NCI-H2081 treated with DMSO at 0.1 percent for 48 hours (cell line): ENCODE data around the gene ZNF446.
"Not testable (repeated sequence)": the region's sequence is repeated elsewhere in the genome, so short reads cannot be mapped to it uniquely, and the experiment has no call there.

Experiments used
- DNase-seq: peaks from one replicate; lab custom pipeline; 2025; lab: John Stamatoyannopoulos, UW

The ZNF446 gene

DNA sequence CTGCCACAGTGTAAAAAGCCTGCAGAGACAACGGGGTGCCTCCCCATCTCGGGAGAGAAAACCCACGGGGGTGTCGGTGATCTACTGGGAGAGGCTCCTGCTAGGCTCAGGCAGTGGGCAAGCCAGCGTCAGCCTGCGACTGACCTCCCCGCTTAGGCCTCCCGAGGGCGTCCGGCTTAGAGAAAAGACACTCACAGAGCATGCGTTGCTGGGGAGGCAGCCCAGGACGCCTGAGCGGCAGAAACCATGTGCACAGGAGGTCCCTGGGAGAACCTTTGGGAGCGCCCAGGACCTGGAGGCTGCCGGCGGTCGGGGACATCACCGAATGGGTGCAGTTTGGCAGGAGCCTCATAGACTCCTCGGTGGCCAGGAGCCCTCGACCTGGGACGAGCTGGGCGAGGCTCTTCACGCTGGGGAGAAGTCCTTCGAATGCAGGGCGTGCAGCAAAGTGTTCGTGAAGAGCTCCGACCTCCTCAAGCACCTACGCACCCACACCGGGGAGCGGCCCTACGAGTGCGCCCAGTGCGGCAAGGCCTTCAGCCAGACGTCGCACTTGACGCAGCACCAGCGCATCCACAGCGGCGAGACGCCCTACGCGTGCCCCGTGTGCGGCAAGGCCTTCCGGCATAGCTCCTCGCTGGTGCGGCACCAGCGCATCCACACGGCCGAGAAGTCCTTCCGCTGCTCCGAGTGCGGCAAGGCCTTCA lies 5.2 kb upstream of the ZNF446 start:
- DNase-seq: not testable (repeated sequence)

DNA sequence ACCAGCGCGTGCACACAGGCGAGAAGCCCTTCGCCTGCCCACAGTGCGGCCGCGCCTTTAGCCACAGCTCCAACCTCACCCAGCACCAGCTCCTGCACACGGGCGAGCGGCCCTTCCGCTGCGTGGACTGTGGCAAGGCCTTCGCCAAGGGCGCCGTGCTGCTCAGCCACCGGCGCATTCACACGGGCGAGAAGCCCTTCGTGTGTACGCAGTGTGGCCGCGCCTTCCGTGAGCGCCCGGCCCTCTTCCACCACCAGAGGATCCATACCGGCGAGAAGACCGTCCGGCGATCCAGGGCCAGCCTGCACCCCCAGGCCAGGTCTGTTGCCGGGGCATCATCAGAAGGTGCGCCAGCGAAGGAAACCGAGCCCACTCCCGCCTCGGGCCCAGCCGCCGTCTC lies 4.4 kb upstream of the ZNF446 start:
- DNase-seq: no peak

DNA sequence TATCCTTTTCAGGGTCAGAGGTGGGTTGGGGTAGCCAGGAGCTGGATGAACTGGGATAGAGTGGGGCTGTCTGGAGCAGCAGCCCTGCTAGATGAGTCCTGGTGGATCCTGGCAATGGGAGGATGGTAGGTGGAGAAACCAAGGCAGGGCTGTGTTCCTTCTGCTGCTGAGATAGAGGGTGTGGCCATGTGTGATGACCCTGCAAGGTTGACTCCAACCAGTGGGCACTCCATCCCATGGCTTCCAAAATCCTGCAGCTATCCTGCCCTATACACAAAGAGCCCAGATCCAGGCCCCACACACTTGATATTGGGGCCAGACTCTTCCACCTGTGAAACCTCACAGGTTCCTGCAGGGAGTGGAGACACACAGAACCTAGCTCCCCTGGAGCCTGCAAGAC lies 2.4 kb upstream of the ZNF446 start:
- no peak for DNase-seq

DNA sequence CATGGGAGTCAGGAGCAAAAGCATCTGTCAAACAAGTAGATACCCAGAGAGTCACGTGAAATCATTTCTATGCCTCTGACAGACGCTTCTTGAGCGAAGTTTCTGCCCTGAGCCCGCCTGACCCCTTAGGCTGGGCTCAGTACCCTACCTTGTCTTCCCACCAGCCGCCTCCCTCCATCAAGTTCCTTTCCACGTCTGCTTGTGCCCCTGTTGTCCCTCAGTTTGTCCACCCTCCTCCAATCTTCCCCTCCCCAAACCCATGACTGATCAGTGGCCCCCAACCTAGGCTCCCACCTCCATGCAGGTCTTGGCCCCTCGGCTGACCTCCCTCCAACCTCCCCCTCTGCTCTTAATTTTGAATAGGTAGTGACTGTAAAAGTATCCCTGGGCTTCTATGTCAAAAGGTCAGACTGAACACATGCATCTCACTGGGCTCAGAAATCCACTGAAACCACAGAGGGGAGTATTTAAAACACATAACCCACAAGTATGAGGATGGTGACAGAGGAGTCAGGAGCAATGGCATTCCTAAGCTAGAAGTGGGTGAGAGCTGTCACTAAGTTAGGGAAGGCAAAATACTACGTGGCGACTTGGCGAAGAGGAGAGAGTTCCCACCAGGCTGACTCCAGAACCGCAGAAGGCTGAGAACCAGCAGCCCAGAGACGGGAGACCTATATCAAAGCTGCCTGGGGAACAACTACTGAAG lies 1.7 kb upstream of the ZNF446 start:
- no peak for DNase-seq

DNA sequence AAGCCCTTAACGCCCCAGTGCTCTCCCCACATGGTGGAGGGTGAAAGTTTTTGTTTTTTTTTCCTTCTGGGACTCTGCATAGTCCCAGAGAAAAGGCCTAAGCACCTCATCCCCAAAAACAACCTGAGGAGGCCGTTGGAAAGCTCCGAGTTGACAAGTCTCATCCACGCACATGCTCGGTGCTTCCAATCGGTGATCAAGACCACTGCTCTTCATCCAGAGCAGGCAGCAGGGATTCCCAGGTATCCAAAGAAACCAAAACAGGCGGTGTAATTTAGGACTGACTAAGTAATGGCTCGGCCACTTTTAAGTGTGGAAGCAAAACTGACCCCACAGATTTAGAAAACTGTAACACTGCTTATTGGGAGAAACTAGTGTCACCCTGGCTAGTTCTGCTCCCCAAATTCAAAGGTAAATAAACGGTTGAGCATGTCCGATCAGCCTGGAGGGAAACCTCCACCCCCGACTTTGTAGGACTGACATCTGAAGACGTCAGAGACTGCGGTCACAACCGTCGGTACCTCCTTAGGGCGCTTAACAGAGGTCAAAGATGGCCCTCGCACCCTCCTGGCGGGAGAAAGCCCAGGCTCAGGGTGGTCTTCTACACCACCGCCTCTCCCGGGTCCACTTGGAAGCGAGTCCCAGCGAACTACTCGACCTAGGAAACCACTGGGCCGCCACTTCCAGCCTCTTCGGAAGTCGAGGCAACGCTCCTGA lies 997 bp upstream of the ZNF446 start:
- no peak for DNase-seq

DNA sequence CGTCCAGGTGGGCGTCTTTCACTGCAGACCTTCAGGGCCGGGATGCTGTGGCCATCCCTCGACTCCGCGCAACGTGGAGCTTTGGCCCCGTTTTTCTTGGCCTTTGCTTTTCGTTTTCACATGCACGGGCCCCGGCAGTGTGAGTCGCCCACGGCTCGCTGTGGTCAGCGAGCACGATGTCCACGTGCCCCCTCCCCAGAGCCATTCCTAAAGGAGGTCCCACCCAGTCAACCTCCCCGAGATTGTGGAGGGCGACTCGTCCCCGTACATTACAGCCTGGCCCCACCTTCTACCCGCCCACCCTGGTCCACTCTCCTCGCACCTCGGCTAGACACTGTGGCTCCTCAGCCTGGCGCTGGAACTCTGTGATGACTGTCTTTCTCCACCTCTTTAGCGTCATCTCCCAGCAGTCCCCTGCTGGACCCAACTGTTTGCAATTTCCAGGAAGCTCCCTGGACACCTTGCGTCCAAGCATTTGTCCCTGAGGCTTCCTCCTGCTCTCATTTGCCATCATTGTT lies 405 bp downstream of the ZNF446 start:
- DNase-seq: no peak

DNA sequence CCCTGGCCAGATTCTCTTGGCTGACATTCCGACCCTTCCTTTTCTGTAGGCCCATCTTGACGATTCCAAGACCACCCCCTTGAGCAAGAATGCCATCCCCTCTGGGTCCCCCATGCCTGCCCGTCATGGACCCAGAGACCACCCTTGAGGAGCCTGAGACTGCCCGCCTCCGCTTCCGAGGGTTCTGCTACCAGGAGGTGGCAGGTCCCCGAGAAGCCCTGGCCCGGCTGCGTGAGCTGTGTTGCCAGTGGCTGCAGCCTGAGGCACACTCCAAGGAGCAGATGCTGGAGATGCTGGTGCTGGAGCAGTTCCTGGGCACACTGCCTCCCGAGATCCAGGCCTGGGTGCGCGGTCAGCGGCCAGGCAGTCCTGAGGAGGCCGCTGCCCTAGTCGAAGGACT lies 978 bp downstream of the ZNF446 start:
- no peak for DNase-seq

DNA sequence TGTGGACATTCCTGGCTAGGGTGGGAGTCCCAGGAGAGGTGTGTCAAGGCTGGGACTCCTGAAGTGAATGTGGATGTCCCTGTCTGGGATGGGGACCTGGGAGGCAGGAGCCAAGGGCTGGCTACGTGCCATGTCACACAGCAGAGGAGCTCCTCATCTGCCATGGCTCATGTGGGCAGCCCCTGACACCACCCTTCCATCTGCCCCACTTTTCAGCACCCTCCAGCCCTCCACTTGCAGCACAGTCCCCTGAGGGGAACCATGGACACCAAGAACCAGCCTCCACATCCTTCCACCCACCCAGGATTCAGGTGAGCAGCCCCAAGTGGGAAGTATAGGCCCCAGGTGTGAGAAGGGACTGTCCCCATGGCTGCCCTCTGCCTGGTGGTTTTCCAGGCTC lies 1.7 kb downstream of the ZNF446 start:
- DNase-seq: no peak

DNA sequence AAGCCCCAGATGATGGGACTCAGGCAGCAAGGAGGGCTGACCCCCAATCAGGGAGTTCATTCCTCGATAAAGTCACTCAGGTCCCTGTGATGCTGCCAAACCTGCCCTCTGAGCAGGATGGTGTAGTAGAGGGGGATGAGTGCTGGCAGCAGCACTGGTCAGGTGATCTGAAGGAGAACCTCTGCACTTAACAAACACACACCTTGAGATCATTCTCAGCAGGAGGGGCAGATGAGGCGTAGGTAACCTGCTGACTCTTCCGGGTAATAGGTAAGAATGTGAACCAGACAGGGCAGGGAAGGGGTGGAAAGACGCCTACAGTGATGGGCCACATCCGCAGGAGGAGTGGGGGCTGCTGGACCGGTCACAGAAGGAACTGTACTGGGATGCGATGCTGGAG lies 3.2 kb downstream of the ZNF446 start:
- no peak for DNase-seq

DNA sequence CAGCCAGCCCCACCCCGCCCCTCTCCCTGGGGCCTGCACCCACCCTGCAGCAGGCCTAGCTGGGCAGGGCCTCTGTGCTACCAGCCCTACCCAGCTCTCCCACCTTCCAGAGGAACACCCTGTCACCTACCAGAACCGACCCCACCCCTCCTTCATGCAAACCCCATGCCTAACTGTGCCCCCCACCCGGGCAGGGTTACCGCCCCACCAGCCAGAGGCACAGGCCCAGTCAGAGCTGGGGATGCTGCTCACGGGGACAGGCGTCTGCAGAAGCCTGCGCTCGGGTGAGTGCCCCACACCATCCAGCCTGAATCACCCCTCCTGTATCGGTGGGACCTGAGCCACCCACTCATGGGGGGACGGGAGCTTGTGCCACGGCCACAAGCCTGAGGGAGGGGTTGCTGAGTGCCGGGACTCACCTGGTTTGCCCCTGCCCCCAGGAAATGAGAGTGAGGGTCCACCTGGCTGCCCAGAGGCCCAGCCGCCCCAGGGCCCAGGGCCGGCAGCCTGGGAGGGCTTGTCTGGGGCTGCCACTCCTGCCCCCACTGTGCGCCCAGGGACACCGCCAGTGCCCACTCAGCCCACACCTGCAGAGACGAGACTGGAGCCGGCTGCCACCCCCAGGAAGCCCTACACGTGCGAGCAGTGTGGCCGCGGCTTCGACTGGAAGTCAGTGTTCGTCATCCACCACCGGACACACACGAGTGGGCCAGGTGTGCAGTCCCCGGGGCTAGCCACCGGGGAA lies 3.8 kb downstream of the ZNF446 start:
- DNase-seq: no peak

DNA sequence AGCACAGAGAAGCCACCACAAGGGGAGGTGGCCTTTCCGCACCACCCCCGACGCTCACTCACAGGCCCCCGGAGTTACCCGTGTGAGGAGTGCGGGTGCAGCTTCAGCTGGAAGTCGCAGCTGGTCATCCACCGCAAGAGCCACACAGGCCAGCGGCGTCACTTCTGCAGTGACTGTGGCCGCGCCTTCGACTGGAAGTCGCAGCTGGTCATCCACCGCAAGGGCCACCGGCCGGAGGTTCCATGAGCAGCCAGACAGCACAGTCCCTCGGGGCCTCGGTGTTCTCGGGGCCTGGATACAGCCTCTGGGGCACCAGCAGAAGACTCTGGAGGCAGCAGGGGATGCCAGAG lies 4.3 kb downstream of the ZNF446 start:
- DNase-seq: no peak

DNA sequence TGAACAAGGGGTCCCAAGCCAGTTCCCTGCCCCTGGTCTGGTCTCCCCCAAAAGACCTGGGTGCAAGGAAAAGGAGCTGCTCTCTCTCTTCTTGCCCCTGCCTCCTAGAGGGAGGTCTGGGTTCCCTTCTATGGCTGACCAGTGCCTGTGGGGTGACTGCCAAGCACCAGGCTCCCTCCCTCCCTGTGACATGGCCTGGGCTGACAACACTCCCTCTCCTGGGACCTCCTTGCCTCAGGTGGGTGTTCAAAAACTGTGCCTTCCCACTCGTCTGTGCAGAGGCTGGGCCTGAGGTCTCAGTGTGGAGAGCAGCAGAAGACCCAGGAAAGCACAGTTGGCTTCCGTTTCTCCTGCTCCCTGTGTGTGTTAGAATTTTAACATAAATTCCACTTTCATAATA lies 4.7 kb downstream of the ZNF446 start:
- no peak for DNase-seq

DNA sequence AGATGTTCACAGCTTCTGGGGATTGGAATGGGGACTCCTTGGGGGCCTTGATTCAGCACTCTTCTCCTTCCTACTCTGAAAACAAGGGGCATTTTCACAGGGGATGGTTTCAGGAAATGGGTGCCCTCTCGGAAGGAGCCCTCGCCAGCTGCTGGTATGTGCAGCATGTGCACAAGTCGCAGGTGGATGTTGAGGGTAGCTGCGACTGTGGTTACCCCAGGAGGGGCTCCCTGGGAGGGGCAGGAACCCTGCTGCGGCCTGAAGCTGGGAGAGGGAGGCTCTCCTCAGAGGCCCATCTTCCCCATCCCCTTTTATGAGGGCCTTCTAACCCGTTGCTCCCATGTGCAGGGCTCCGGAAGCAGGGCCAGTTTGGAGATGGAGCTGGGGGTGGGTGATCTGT lies 6.2 kb downstream of the ZNF446 start:
- no peak for DNase-seq

DNA sequence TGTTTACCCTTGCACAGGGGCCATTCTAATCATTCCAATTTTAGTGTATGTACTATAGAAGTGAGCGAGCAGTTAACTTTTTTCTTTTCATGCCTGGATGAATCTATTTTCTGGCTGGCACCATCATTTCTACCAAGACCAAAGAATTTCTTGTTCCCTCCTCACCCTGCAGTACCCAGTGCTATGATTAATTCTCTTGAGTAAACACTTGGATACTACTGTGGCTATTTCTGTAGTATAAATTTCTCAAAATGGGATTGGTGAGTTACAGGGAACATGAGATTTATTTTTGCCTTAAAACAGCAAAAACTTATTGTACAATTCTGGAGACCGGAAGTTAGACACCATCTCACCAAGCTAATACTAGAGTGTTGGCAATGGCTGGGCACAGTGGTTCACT lies 7.6 kb downstream of the ZNF446 start:
- no peak for DNase-seq

DNA sequence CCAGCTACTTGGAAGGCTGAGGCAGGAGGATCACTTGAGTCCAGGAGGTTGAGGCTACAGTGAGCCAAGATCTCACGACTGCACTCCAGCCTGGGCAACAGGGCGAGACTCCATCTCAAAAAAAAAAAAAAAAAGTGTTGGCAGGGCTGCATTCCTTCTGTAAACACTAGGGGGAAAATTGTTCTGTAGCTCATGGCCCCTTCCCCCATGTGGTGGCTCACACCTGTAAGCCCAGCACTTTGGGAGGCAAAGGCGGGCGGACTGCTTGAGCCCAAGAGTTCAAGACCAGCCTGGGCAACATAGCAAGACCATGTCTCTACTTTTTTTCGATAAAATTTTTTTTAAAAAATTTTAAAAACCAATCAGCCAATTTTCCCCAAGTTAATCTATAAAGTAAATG lies 8.2 kb downstream of the ZNF446 start:
- DNase-seq: not testable (repeated sequence)

DNA sequence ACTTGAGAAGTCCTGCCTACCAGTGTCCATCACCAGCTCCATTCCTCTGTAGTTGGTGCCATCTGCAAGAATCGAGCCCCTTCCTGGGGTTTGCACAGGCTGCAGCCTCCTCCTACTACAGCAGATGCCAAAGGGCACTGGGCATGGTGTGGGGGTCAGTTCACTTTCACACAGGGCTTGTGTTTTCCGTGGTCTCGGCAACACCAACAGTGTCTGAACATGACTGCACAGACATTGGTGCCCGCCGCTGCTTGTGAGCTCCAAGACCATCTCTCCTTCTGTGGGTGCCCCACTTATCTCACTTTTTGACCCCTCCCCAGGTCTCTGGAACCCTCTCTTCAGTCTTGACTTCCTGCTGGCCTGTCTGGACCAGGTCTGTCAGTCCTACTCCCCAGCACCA lies 15.2 kb downstream of the ZNF446 start:
- DNase-seq: no peak

DNA sequence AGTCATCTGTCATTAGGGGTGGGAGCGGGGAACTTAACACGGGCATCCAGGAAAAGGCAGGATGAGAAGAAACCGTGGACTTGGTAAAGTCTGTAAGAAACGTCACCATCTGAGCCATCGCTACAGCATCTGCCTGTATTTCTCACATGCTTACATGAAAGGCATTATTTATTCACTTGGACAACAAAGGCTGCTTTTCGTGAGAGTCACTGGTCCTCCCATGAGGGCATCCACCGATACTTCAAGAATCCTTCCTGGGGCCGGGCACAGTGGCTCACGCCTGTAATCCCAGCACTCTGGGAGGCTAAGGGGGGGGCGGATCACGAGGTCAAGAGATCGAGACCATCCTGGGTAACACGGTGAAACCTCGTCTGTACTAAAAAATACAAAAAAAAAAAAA lies 16.1 kb downstream of the ZNF446 start:
- no peak for DNase-seq

DNA sequence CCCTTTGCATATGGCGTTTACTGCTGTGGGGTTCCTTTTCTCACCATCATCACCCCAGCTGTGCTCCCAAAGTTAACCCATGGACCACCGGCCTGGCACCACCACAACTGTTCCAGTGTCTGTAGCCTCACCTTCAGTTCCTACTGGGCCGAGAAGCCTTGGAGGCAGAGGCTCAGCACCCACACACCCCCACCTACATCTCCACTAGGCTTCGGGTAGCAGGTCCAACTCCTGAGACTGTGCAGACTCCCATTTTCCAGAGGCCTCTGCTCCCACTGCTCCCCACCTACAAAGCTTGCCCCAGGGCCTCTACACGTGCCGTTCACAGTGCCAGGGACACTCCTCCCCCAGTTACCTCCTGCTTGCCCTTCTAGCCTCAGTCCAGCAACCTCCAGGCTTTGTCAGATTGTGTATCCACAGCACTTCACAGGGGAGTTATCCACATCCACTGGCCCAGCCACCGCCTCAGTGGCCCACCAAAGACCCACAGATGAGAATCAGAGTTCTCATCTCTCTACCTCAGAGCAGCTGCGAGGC lies 21.6 kb downstream of the ZNF446 start:
- no peak for DNase-seq

DNA sequence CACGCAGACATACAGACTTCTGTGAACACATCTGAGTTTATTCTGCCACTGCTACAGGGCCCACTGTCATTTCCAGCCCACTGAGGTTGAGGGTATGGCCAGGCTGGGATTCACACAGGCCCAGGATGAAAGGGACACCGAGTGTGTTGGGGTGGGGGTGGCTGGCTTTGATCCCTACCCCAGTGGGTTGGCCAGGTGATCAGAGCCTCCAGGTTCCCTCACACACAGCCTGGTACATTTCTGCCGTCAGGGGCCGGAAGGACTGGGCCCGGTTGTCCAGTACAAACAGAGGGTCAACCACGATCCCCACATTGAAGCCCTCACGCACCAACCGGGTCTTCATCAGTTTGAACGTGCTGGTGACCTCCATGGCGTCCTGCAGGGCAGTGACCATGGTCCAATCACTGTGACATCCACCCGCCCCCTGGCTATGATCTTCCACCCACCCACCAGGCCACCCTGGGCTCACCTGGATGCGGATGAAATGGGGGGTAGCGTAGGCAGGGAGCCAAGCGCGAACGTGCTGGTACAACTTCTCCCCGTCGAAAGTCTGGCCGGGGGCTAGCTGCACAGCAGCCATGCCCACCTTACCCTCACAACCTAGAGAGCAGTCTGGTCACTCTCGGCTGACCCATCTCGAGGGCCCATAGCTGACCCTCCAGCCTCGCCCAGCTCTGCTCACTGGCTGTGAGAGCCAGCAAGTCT lies 22.3 kb downstream of the ZNF446 start:
- DNase-seq: no peak

DNA sequence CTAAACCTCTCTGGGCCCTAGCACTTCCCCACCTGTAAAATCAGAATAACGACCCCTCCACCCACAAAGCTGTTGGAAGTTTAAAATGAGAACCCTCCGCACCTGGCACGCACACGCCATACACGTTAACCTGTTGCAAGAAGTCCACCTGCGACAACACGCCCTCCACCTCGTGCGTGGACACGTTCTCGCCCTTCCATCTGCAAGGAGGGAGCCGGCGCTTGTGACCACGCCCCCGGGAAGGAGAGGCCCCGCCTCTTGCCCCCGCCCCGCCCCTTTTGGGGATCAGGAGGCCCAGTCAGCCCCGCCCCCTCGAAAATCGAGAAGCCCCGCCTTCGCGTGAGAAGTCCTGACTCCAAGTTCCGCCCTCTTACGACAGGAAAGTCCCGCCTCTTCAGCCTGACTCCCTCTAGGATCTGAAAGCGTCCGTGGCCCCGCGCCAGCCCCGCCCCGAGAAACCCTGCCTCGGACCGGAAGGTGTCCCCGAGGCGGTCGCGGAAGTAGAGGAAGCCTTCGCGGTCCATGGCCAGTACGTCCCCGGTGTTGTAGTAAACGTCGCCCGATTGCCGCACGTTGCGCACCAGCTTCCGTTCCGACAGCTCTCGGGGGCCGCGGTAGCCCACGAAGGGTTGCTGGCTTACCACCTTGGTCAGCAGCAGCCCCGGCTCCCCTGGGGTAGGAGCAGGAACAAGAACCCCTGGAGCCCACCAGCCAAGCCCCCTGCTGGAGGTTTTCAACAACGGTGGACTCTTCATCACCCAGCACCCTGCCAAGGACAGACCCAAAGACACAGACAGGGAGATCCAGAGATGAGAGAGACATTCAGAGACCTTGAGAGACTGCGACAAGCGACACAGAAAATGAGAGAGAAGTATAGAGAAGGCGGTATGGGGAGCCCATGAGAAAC lies 23.1 kb downstream of the ZNF446 start:
- peak; percentile 93 for DNase-seq
